Measurements from ENCODE around the gene TMEM258.
A peak's percentile ranks its signal among the peaks of the same experiment; 100 is the strongest.

The TMEM258 gene

DNA sequence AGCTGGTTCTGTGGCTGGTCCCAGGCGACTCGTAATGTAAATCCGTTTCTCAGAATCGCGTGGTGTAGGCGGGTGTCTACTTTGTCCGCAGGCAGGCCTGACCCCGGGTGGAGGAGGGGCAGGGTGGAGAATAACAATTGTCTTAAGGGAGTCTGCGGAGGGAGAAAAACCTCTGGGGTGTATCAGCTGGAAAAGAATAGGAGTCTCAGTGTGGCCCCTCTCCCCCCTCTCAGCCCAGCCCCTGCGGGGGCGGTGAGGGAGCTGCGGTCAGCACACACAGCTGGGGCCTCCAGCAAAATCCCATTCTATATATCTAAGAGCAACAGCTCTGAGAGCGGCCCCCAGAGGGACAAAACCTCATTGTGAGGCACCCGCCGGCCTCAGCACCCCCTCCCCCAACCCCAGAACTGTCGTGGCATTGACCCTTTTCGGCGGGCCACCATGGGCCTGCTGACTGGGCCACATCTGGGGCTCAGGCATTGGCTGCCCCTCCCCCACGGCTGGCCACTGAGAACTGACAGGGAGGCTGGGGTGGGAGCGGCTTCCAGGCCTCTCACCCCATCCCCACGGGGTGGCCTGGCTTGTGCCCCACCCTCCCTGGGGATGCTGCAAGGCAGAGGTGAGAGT lies 42.7 kb downstream of the TMEM258 start:
- TF ChIP-seq EZH2 (IDR thresholded peaks at IDR 0.05; ENCODE audit: borderline replicate concordance, low read length) (no peak), CTCF (IDR thresholded peaks at IDR 0.05; ENCODE audit: low read length) (no peak)

GRCh38 chr11:61747967-61748285 lies 44.5 kb downstream of the TMEM258 start:
- TF ChIP-seq CTCF (IDR thresholded peaks at IDR 0.05; ENCODE audit: low read length): no peak; the same call in none of the 2 replicates
- TF ChIP-seq EZH2 (IDR thresholded peaks at IDR 0.05; ENCODE audit: borderline replicate concordance, low read length): no peak
- Histone ChIP-seq H3K4me3 (ENCODE audit: low read depth, low read length, poor library complexity, severe bottlenecking) (no peak overlapping the region), H2AFZ (ENCODE audit: low read length) (no peak overlapping the region), H3F3A (ENCODE audit: insufficient read depth, low read length) (no peaks in the 10 kb centered on the region), H3K9me3 (ENCODE audit: low read length) (no peaks in the 10 kb centered on the region), H3K4me2 (ENCODE audit: low read length) (no peak overlapping the region), H3K9ac (ENCODE audit: low read length) (no peak overlapping the region), H3K79me2 (ENCODE audit: insufficient read depth, low read length) (no peaks in the 10 kb centered on the region), H3K36me3 (ENCODE audit: insufficient read depth, low read length) (no peaks in the 10 kb centered on the region), H3K27ac (ENCODE audit: low read depth, low read length, poor library complexity, severe bottlenecking) (no peak overlapping the region), H3K4me1 (ENCODE audit: insufficient read depth, low read length, severe bottlenecking) (no peaks in the 10 kb centered on the region), H3K27me3 (ENCODE audit: insufficient read depth, low read length) (peaks cover 6% of the 10 kb centered on the region; the same call in 1 of the 2 replicates), H3K9me2 (ENCODE audit: low read depth, low read length) (no peaks in the 10 kb centered on the region), H4K20me1 (ENCODE audit: insufficient read depth, low read length) (no peaks in the 10 kb centered on the region)

More for the DNA sequence above, 42.7 kb downstream of the TMEM258 start:
- Histone ChIP-seq H3K9me3 (ENCODE audit: low read length) (no peaks in the 10 kb centered on the region), H4K20me1 (ENCODE audit: insufficient read depth, low read length) (no peaks in the 10 kb centered on the region), H3K9ac (ENCODE audit: low read length) (no peak overlapping the region), H3K36me3 (ENCODE audit: insufficient read depth, low read length) (no peaks in the 10 kb centered on the region), H3F3A (ENCODE audit: insufficient read depth, low read length) (no peaks in the 10 kb centered on the region), H3K9me2 (ENCODE audit: low read depth, low read length) (no peaks in the 10 kb centered on the region), H3K27ac (ENCODE audit: low read depth, low read length, poor library complexity, severe bottlenecking) (no peak overlapping the region), H3K4me1 (ENCODE audit: insufficient read depth, low read length, severe bottlenecking) (no peaks in the 10 kb centered on the region), H3K79me2 (ENCODE audit: insufficient read depth, low read length) (no peaks in the 10 kb centered on the region), H3K4me3 (ENCODE audit: low read depth, low read length, poor library complexity, severe bottlenecking) (no peak overlapping the region), H2AFZ (ENCODE audit: low read length) (no peak overlapping the region), H3K27me3 (ENCODE audit: insufficient read depth, low read length) (peaks cover 10% of the 10 kb centered on the region), H3K4me2 (ENCODE audit: low read length) (no peak overlapping the region)

GRCh38 chr11:61747192-61747966 lies 45.0 kb downstream of the TMEM258 start:
- no peaks in the 10 kb centered on the region for H3K79me2 ChIP-seq (ENCODE audit: insufficient read depth, low read length)
- H3K9ac ChIP-seq (ENCODE audit: low read length): no peak overlapping the region
- H3K4me1 ChIP-seq (ENCODE audit: insufficient read depth, low read length, severe bottlenecking): no peaks in the 10 kb centered on the region
- H3K36me3 ChIP-seq (ENCODE audit: insufficient read depth, low read length): no peaks in the 10 kb centered on the region
- no peak overlapping the region for H3K27ac ChIP-seq (ENCODE audit: low read depth, low read length, poor library complexity, severe bottlenecking)
- TF ChIP-seq CTCF (IDR thresholded peaks at IDR 0.05; ENCODE audit: low read length) (peak; percentile 83), EZH2 (IDR thresholded peaks at IDR 0.05; ENCODE audit: borderline replicate concordance, low read length) (no peak)
- H3K27me3 ChIP-seq (ENCODE audit: insufficient read depth, low read length): peaks cover 6% of the 10 kb centered on the region; the same call in 1 of the 2 replicates
- H3K9me2 ChIP-seq (ENCODE audit: low read depth, low read length): no peaks in the 10 kb centered on the region
- no peak overlapping the region for H2AFZ ChIP-seq (ENCODE audit: low read length)
- H3K4me3 ChIP-seq (ENCODE audit: low read depth, low read length, poor library complexity, severe bottlenecking): no peak overlapping the region
- no peak overlapping the region for H3K4me2 ChIP-seq (ENCODE audit: low read length)
- no peaks in the 10 kb centered on the region for H3K9me3 ChIP-seq (ENCODE audit: low read length)
- no peaks in the 10 kb centered on the region for H3F3A ChIP-seq (ENCODE audit: insufficient read depth, low read length)
- H4K20me1 ChIP-seq (ENCODE audit: insufficient read depth, low read length): no peaks in the 10 kb centered on the region

Measured in OCI-LY1 (cell line).